NCI-H345 (cell line): ENCODE measurements around the gene SLC7A5.
"Not testable (repeated sequence)": the region's sequence is repeated elsewhere in the genome, so short reads cannot be mapped to it uniquely, and the experiment has no call there.

ENCODE experiments used
- DNase-seq: peaks from one replicate; lab custom pipeline; 2025; lab: John Stamatoyannopoulos, UW

Gene SLC7A5

DNA sequence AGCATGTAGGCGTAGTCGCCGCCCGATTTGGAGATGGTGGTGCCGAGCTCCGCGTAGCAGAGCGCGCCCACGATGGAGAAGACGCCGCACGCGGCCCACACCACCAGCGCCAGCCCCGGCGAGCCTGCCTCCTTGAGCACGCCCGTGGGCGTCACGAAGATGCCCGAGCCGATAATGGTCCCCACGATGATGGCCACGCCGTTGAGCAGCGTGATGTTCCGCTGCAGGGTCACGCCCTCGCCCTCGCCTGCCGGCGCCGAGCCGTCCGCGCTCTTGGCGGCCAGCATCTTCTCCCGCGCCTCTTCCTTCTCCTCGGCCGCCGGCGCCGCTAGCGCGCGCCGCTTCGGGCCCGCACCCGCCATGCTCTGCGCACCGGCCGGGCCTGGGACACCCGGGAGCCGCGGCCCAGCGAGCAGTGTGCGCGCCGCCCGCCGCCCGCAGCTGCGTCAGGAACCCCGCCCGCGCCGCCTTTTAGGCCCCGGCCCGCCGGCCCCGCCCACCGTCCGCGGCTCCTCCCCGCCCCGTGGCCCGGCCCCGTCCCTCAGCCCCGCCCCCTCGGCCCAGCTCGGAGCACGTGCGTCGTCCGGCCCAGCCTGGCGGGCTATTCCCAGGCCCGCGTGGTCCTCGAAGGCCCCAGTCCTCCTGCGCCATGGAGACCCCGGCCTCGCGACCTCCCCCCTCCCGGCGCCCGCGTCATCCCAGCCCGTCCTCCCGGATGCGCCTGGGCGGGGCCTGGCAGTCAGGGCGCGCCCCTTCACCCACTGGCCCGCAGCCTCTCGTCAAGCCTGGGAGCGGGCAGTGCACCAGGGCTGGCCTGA is at the start of gene SLC7A5:
SLC7A5 (minus strand) TSS at position 447 of the 818 bp plus-strand sequence; CDS start at position 362, 85 bp downstream.
- DNase-seq: peak; percentile 69

GRCh38 chr16:87918338-87918737 is 49.0 kb upstream of the SLC7A5 start:
- DNase-seq: no peak

- DNase-seq: no peak
These were observed 48.2 kb upstream of the SLC7A5 start for GRCh38 chr16:87917503-87917902.

DNA sequence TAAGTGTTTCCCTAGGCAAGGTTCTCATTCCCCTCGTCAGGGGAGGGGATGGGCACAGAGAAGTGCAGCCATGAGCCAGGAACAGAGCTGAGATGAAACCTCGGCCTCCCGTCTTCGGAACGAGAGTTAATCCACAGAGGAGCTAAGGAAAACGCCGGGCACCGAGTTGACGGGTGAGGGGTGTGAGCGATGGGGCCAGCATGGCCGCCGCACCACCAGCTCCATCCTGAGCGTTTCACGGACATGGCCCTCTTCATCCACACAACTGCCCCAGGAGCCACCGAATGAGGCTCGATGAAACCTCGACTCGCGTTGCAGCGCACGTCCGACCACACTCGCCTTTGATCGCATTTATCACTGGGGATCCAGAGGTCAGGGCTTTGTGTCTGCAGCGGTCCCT is 45.5 kb upstream of the SLC7A5 start:
- DNase-seq: no peak

- not testable (repeated sequence) for DNase-seq
These were observed 44.9 kb upstream of the SLC7A5 start for GRCh38 chr16:87914021-87914725.

GRCh38 chr16:87912691-87913090 is 43.4 kb upstream of the SLC7A5 start:
- not testable (repeated sequence) for DNase-seq

DNA sequence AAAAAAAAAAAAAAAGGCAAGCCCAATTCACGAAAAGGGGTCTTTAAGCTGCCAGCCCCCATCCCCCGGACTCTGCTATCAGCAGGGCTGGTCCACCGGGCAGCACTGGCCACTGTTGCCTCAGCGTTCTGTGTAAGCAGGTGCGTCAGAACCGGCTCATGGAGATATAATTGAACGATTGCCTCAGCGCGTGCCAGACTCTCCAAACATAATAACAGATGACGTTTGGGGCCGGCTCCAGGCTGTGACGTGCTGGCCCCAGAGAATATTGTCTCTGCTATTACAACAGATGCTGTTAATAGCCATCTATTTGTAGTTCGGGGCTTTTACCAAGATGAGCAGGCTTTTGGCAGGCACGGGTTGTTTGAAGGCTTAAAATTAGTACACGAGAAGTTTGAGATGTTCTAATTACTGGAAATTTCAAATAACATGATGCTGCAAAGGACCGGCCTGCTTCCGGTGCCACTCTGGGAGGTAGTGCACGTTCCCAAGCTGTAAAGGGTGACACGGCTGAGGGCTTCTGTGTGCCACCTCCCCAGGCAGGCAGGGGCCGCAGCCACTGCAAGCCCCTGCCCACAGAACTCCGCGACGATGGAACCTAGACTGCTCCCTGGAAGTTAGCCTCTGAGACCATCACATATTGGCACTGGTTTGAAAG is 41.9 kb upstream of the SLC7A5 start:
- peak; percentile 70 for DNase-seq

- peak; percentile 34 for DNase-seq
These were observed 40.1 kb upstream of the SLC7A5 start for GRCh38 chr16:87909203-87909935.

GRCh38 chr16:87908101-87908500 is 38.8 kb upstream of the SLC7A5 start:
- not testable (repeated sequence) for DNase-seq

DNA sequence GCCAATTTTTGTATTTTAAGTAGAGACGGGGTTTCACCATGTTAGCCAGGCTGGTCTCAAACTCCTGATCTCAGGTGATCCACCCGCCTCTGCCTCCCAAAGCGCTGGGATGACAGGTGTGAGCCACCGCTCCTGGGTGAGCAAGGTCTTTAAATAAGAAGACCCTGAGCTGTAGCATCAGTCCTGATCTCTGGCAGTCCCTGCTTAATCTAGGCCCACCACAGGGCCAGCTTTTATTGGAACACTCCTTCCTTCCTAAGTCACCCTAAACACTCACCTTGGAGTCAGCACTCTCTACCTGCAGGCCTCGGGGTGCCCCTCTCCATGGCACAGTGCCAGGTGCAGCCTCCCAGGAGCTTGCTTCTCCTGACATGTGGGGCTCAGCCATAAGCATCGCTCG is 36.2 kb upstream of the SLC7A5 start:
- DNase-seq: not testable (repeated sequence)

DNA sequence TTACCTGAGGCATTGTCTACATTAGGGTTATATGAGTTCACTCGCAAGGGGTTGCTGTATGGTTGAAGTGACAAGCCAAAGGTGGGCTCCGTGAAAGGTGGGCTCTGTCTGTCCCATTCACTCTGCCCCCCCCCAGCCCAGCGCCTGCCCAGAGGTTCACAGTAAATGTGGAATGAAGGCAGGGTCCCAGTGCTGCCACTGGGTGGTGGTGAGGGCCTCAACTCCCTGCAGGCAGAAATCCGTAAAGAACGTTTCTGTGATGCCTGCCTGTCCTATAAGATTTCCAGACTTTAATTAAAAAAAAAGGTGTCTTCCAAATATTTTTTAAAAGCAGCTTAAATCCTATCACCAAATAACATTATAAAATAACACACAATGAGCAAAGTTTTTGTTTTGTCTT is 35.7 kb upstream of the SLC7A5 start:
- DNase-seq: not testable (repeated sequence)

GRCh38 chr16:87900489-87900888 is 31.2 kb upstream of the SLC7A5 start:
- DNase-seq: not testable (repeated sequence)

GRCh38 chr16:87897521-87898505 is 28.5 kb upstream of the SLC7A5 start:
- DNase-seq: no peak

DNA sequence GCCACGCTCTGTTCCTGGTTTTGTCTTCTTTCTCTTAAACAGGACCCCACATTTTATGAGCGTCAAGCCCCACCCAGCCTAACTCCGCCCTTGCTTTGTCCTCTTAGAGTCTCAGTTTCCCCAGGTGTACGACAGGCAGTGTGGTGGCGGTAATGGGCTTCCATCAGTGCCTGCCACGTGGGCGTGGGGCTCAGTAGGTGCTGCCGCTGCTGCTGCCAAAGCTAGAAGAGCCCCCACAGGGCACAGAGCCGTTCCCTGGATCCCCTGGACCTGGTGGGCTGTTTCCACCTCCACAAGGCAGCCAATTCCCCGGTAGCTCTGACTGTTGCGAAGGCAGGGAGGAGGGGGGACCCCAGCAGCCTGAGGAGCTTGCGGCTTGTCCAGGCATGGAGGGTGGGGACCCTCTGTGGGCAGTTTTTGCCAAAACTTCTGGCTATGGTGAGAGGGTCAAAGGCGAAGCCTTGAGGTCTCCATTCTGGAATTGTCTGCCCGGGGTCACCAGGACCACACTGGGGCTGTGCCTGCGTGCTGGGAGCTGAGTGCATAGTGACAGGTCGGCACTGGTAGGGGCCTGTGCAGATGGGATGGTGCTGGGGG is 27.7 kb upstream of the SLC7A5 start:
- not testable (repeated sequence) for DNase-seq

GRCh38 chr16:87896176-87896890 is 27.0 kb upstream of the SLC7A5 start:
- not testable (repeated sequence) for DNase-seq

DNA sequence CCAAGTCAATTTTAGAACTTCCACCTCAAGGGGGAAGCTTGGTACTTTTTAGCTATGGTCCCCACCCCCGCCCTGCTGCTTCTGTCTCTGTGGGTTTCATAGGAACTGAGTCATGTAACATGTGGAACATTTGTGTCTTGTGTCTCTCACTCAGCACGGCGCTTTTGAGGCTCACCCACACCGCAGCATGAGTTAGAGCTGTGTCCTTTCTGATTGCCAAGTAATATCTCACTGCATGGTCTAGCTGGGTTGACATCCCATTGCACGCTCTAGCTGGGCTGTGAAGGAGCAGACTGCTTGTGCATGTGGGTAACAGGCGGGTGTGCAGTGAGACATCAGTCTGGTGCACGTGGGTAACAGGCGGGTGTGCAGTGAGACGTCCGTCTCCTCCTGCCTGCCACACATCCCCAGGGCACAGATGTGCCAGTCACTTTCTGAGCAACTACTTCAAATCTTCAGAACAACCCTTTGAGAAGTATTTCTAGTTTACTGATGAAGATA is 26.4 kb upstream of the SLC7A5 start:
- no peak for DNase-seq

DNA sequence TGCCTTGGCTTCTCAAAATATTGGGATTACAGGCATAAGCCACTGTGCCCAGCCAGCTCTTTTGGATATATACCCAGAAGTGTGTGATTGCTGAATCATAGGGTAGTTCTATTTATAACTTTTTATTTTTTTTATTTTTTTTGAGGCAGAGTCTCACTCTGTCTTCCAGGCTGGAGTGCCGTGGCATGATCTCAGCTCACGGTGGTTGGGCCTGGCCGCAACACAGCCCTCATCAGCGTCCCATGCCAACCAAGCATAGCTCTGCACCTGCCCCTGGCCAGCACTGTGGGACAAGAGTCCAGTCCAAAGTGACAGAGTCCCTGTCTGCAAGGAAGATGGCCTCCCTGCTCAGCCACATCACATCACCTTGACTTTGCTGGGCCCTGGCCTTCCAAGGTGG is 24.7 kb upstream of the SLC7A5 start:
- not testable (repeated sequence) for DNase-seq

GRCh38 chr16:87891764-87892163 is 22.5 kb upstream of the SLC7A5 start:
- DNase-seq: no peak

GRCh38 chr16:87889762-87890161 is 20.5 kb upstream of the SLC7A5 start:
- not testable (repeated sequence) for DNase-seq
